HPDE6-E6E7 (cell line): ENCODE data around the gene EIF4G3.
"Not testable (repeated sequence)": the region's sequence is repeated elsewhere in the genome, so short reads cannot be mapped to it uniquely, and the experiment has no call there.

ENCODE experiments used
- DNase-seq: peaks from one replicate; pipeline ENCODE4 v3.0.0; 2011; ENCODE audit warnings: missing footprints; ENCODE audit errors: extremely low spot score

The EIF4G3 gene

DNA sequence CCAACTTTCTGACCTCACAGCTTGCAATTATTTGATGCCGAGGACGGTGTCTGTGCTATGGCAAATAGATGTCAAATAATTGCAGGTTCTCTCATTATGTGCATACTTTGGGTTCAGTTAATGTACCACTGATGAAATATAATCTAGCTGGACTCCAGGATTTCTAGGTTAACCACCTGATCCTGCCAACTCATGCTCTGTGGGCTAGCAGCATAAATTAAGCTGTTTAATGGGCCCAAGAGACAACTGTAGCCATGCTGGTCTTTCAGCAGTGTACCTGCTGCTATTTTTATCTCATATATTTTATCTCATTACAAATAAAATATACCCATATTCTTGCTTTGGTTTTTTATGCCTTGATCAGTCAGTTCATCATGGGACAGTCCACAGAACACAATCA lies 346.3 kb downstream of the EIF4G3 start:
- DNase-seq = no peak

DNA sequence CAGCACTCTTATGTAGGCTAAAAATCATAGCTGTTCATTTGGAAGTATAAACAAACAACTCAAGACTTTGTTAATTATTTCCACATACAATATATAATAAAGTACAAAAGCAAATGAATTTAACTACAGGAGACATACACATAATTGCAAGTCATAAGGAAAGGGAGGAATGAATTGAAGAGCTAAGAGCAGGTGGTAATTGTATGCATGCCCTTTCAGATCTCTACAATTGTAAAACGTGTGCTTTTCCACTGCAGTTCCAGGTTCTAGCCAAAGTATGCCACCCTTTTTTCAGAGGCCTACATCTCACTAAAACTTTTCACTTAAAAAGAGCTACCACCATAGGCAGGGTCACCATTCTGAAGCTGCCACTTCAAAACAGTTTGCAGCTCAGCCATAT lies 346.8 kb downstream of the EIF4G3 start:
- DNase-seq = no peak

- DNase-seq = no peak
Observed at GRCh38 chr1:20829531-20829930, 347.2 kb downstream of the EIF4G3 start.

DNA sequence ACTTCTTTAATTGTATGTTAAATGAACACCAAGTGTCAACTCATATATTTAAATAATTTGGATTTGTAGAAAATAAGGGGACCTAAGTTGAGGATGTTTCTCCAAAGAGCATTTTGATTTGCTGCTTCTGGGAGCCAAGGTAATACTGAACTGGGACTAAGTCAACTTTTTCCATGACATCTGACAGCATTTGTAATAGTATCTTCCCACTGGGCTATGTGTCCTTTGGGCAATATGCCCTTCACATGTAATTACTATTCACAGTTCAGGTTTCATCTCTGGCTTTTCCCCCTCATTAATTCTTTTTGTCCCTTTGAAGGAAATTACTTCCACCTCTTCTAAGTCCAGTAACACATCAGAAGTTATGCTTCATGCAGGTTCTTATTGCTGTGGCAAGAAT lies 352.9 kb downstream of the EIF4G3 start:
- no peak for DNase-seq

DNA sequence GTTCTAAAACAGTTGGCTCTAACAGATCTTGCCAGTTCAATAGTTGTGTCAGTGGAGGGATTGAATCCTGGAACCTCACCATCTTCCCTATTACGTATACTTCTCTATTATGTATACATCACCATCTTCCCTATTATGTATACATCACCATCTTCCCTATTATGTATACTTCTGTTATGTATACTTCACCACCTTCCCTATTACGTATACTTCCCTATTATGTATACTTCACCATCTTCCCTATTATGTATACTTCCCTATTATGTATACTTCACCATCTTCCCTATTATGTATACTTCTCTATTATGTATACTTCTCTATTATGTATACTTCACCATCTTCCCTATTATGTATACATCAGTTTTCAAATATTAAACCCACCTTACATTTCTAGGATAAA lies 355.2 kb downstream of the EIF4G3 start:
- DNase-seq = no peak

- no peak for DNase-seq
Observed at GRCh38 chr1:20819818-20820217, 356.9 kb downstream of the EIF4G3 start.

GRCh38 chr1:20814534-20814871 lies 362.2 kb downstream of the EIF4G3 start:
- no peak for DNase-seq

- DNase-seq = no peak
Observed at GRCh38 chr1:20811916-20812315, 364.8 kb downstream of the EIF4G3 start.

DNA sequence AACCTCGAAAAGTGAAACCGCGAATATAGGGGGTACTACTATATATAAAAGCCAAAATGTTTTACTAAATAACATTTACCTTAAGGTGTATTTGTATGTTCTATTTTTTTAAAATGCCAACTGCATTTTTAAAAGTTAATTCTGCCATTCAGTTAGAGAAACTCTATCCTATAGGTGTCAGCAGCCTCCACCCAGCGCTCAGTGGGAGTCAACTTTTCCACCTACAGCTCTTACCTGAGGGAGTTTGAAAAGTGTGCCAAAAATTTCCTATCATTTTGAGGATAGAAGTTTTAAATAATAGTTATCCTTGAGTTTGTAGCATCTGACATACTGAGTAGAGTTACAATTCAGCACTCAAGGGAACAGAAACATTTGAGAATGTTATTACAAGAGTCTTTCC lies 383.5 kb downstream of the EIF4G3 start:
- no peak for DNase-seq

- DNase-seq = no peak
Observed at GRCh38 chr1:20792196-20792595, 384.5 kb downstream of the EIF4G3 start.

DNA sequence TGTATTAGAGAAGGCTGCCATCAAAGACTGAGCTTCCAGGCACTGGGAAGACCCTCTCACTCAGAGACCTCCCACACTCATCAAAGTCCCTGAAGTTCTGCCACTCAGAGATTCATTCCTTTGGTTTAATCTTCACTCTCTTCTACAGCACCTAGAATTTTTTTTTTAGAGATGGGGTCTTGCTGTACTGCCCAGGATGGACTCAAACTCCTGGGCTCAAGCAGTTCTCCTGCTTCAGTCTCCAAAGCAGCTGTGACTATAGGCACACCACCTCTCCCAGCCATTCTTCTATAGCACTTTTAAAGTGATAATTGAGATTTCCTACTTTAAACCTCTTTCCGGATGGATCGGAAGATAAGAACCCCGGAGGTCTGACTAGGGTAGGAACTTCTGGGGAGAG lies 385.9 kb downstream of the EIF4G3 start:
- no peak for DNase-seq

GRCh38 chr1:20789598-20789997 lies 387.1 kb downstream of the EIF4G3 start:
- DNase-seq = not testable (repeated sequence)

DNA sequence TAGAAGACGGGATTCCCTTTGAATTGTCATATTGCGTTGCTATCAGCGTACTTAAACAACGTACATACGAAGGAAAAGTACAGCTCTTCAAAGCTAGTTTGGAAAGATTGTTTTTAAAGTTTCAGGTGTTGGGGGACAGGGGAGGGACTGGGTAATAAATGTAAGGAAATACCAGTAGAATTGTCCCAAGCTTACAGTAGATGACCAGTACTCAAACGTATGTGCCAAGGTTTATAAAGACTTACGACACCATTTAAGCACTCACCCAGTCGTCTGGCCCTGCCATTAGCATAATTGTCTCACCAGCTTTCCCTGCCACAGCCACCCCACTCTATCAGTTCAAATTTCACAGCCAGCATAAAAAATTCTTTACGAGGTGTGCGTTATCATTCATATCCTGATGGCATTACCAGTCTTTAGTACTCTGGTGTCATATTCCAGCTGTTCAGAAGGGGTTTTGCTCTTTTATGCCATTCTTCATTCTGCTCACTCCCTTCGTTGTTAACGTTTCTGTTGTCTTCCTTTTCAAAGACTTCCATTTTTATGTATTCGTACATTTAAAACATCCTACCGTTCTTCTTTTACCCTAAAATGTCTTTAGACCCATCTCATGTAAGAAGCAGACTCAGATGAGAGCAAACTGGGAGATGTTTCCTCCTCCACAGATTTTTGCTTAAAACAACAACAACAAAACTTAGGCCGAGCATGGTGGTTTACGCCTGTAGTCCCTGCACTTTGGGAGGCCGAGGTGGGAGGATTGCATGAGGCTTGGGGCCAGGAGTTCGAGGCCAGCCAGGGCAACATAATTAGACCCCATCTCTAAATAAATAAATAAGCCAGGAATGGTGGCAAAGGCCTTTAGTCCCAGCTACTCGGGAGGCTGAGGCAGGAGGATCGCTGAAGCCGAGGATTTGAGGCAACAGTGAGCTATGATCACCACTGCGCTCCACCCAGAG lies 388.6 kb downstream of the EIF4G3 start:
- DNase-seq = peak; percentile 16

GRCh38 chr1:20787029-20787839 lies 389.5 kb downstream of the EIF4G3 start, which contains the start of gene HP1BP3:
Gene HP1BP3 (minus strand): TSS chr1:20787307. CDS start chr1:20780440, 6,867 bp downstream.
- peak; percentile 37 for DNase-seq

GRCh38 chr1:20786253-20787028 lies 390.3 kb downstream of the EIF4G3 start:
- DNase-seq = peak; percentile 93

DNA sequence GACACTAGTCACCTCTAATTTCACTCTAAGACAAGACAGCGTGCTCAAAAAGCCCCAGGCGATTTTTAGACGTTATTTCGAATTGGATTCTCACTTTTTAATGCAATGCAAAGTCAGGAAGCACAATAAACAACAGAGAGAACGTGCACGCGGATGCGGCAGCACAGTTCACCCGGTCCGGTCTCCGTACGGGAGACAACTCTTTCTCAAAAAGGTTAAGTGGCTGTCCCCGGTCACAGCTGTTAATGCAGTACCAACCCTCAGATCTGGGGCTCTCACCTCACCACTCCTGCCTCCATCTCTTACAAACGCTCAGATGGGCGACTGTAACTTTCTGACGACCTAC lies 390.8 kb downstream of the EIF4G3 start:
- DNase-seq = peak; percentile 3

GRCh38 chr1:20775700-20776099 lies 401.0 kb downstream of the EIF4G3 start:
- DNase-seq = no peak

DNA sequence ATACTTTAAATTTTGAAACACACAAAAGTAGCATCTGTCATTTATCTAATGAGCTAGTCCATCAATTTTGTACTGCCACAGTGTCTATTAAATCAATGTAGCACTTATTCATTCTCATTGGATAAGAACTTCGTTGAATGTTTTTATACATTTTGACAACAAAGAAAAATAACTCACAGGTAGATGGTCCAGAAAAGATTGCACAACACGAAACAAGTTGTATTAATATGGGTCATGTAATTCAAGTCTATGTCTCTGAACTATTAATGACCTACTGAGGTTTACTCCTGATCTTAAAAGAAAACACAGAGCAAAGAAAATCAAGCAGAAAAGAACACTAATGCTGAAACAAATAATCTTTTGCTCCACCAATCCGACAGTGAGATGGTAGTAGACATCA lies 404.9 kb downstream of the EIF4G3 start:
- no peak for DNase-seq

DNA sequence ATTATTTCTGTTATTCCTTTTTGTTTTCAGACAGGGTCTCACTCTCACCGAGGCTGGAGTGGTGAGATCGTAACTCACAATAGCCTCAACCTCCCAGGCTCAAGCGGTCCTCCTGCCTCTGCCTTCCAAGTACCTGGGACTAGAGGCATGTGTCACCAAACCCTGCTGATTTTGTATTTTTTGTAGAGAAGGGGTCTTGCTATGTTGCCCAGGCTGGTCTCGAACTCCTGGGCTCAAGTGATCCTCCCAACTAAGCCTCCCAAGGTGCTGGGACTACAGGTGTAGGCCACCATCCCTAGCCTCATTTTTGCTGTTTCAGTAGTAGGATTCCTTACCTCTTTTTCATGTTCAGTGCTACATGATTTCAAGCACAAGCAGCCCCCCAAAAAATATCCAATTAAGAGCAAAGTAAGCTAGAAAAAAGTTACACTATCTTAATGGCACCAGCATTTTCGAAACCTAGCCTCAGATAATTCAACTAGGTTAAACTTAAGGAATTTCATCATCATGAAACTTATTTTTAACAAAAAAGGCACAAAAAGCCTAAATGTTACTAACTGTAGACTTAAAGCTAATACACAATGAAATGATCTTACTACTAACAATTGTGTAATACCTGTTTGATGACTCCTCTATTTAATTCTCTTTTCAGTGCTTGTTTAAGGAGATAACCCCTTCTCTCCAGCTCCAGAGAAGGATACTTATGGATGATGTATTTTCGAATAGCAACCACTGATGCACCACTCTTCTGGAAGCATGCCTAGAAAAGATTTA lies 406.2 kb downstream of the EIF4G3 start:
- DNase-seq = no peak

DNA sequence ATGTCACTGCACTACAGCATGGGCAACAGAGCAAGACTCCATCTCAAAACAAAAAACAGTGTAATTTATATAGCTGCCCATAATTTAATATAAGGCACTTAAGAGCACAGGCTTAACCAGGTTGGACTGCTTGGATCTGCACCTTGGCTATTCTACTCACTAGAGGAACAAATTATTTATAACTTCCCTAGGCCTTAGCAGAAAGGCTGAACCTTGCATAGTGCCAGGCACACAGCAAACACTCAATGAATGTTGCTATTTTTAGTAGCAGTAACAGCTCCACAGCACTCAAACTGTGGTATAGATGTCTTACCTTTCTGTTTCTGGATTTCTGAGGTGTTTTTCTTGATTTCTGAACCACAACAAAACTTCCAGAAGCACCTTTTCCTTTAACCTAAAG lies 409.4 kb downstream of the EIF4G3 start:
- DNase-seq = no peak

- no peak for DNase-seq
Observed at GRCh38 chr1:20763417-20763816, 413.3 kb downstream of the EIF4G3 start.
